HG02885 (cell line): ENCODE data around the gene FMOD.

ENCODE experiments used
- ATAC-seq: cut with Tn5 transposase; IDR thresholded peaks from one replicate; pipeline ENCODE4 v1.9.1; 2021; ENCODE audit warnings: mild to moderate bottlenecking; ENCODE audit not compliant: unreplicated experiment, poor library complexity

FMOD gene

DNA sequence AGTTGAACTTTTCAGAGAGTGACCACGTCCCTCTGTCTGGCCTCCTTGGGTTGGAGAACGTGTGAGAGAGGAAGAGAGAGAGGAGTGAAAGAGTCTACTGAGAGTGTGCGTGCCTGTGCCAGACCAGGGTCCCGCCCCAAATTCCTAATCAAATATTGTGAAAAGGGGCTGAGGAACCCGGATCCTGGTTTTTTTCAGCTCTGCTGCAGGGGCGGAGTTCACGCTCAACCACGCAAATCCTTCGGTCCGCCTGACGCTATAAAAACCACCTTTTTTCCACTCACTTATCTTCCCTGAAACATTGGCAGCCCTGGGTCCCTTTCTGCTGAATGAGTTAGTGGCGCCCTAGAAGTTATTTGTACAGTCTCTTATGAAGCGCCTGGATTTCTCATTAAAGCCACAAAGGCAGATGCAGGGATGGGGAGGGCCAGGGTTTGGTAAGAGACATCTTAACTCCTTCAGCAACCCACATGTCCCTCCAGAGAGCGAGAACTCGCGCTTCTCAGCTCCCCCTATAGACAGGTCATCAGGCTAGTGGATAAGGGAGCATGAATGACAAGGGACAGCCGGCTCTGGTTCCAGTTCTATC lies at the start of gene FMOD:
Gene FMOD, minus strand, starts transcription at position 86 of the 589 bp plus-strand sequence. CDS start 2,852 bp downstream, outside the sequence.
- no peak for ATAC-seq

DNA sequence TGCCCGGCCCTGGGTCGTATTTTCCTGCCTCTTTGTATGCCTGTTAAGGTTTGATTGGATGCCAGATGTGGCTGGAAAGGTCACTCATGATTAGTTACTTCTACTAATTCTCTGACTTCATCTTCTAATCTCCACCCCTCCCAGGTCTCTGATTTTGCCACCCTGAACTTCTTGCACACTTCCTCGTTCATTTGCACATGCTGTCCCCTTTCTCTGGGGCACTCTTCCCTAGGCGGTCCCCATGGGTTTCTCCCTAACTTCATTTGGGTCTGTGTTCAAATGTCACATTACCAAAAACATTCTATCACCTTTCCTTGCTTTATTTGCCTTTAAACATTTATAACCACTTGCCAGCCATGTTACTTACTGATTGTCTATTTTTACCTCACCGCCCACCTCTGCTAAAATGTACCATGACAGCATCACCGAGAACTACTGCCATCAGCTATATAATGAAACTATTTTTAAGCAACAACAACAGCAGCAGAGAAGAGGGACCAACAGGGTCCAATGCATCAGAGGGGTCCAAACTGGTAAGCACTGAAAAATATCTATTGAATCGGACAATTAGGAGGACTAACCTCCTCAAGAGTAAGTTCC lies 45.8 kb upstream of the FMOD start:
- no peak for ATAC-seq

DNA sequence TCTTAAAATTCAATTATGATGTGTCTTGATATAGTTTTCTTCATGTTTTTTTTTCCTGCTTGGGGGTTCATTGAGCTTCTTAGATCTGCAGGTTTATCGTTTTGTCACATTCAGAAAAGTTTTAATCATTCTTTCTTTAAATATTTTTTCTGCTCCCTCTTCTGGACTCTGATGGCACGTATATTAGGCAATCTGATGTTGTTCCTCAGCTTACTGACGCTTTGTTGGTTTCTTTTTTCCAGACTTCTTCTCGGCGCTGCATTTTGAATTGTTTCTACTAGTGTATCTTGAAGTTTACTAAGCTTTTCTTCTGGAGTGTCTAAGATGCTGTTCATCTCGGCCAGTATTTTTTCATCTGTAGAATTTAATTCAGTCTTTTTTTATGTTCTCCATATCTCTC lies 44.8 kb upstream of the FMOD start:
- ATAC-seq: no peak

DNA sequence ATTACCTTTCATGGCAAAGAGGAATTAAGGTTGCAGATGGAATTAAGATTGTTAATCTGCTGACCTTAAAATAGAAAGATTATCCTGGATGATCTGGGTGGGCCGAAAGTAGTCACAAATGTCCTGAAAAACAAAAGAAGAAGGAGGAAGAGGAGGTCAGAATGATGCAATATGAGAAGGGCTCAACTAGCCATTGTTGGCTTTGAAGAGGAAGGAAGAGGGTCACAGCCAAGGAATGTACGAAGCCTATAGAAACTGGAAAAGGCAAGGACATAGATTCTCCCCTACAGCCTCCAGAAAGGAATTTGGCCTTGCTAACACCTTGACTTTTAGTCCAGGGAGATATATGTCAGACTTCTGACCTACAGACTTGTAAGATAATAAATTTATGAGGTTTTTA lies 39.4 kb upstream of the FMOD start:
- no peak for ATAC-seq

DNA sequence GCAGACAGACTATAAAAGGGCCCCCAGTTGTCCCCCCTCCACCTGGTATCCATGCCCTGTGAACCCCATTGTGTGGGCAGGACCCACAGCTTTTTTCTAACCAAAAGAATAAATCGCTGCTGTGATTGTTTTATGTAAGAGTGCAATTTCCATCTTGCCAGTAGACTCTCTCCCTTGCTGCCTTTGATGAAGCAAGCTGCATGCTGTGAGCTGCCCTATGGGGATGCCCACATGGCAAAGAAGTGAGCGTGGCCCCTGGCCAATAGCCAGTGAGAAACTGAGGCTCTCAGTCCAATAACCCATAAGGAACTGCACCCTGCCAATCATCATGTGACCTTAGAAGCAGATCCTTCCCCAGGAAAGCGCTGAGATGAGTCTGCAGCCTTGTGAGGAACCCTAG lies 37.8 kb upstream of the FMOD start:
- no peak for ATAC-seq

DNA sequence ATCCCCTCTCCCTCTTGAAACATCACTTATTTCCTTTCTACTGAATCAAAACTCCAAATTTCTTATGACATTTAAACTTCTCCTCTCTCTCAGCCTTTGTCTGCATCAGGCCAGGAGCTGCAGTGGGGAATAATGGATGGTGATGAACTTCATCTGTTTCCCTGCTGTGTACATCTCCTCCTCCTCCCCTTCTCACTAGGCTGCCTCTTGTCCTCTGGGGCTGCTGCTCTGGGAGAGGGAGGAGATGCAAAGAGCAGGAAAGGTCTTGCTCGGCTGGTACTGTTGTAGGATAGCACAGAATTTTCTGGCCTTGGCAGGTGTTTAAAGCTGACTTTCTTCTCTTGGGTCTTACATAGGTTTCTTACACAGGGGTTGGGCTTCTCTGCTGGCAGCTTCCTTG lies 31.1 kb upstream of the FMOD start:
- ATAC-seq: no peak

DNA sequence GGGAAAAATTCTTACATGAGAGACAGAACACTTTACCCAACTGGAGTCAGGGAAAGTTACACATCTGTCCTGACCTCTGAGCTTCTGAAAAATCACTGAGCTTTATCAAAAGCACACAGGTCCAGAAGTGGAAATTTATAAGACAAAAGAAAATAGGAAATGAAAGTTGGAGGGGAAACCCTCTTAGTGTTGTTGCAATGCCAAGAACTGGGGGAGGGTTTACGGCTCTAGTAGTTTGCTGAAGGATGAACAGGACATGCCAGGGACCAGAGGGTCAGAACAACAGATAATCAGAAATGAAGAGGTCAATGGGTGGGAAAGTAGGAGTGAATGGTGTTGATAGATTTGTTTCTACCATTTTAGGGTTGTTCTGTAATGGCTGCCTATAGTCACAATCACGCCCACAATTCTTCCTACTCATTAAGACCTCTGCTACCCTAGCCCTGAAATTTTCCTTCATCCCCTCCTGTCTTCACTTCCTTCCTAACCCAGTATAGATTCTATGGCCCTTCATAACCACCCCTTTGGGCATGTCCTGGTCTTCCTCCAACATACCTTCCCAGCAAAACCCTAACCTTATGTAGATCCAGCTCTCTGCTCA lies 30.3 kb upstream of the FMOD start:
- peak; percentile 50 for ATAC-seq

DNA sequence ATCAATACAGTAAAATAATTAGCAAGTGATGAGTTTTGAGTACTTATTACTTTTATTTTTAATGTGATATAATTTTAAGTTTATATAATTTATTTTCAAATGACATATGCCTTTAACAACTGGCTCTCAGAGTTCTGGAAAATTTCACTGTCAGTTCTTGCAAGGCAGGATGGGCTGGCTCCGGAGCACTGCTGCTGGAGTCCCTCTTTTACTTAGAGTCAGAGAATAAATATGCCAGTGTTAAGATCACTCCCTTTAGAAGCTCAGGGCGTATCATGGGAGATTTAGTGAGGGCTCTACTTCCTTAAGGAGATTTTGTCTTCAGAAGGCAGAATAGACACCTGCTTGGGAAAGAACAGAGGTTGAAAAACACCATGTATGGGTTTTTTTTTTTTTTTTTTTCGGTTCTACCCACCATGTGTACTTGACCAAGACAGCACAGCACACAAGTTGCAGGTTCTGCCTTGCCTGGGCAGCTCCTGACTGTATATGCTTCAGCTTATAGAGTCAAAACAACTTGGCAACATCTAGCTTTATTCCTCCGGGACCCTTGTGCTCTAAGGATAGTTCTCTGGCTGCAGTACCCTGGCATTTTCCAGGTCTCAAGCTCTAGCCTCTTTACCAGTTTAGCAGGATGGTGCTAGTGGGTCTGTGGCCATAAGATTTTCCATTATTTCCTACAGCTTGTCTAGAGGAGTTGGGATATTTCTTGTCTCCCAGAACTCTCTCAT lies 29.7 kb upstream of the FMOD start:
- peak; percentile 41 for ATAC-seq

DNA sequence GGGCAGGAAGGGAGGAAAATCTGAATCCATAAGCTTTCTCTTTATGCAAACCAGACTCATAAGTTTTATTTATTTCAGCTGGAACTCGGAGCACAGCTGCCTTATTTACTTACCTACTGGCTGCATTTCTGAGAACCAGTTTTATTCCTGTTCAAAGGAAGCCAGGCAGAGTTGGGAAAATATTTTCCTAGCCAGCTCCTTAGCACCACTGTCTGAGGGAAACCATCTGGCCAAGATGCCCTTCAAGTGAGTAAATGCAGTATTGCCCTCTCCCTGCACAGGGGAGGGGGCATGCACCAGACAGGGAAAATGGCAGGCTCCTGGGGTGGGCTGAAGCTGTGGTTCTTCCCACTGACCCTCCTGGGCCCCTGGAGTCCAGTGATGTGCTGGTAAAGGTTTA lies 28.9 kb upstream of the FMOD start:
- ATAC-seq: no peak

DNA sequence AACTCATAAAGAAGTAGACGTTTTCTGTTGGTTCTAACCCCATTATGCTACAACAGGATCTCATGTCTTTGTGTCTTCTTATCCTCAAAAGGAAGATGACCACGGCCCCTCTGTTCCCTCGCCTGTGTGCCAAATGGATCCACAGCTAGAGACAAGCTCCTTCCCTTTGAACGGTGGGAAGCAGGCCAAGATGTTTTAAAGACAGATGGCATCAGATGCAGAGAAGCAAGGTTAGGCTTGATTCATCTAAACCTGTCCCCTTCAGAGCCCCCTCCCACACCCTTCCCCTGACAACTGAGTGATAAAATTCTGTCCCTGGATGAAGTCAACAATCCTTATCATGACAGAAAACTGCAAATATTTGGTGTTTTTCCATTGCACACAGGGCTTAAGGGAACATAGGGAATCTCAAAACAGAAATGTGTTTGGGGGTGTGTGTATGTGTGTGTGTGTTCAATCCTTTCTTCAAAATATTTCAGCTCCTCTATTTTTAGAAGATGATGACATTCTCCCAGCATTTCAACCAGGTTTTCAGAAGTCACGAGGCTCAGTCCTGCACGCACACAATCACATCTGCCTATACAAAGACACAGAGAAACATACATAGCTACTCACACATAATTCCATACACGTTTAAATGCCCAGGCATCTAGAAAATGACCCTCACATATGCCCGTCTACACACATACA lies 27.8 kb upstream of the FMOD start:
- no peak for ATAC-seq

DNA sequence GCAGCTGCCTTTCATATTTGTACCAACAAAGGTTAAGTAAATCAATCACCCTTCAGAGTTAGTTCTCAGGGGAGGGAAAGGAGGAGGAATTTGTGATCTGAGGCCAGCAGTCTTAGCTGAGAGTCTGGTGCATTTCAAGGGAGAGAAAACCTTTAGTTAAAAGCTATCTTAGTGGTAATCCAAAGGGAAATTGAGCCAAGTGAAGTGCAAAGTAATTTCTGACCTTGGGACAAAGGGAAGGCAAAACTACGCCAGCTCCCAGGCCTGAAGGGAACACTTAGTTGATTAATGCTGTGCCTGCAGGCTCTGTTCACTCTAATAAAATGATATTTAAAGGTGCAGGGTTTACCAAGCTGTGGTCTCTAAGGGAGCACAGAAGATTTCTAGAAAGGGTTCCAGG lies 23.1 kb upstream of the FMOD start:
- ATAC-seq: no peak

DNA sequence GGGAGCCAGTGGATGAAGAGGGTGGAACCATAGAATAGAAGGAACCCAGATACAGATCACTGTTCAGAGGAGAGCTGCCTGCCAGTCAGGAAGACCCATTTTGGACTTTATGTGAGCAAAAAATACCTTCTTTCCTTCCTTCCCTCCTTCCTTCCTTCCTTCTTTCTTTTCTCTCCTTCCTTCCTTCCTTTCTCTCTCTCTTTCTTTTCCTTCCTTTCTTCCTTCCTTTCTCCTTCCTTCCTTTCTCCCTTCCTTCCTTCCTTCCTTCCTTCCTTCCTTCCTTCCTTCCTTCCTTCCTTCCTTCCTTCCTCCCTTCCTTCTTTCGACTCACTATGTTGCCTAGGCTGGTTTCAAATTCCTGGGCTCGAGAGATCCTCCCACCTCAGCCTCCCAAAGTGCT lies 22.1 kb upstream of the FMOD start:
- no peak for ATAC-seq

DNA sequence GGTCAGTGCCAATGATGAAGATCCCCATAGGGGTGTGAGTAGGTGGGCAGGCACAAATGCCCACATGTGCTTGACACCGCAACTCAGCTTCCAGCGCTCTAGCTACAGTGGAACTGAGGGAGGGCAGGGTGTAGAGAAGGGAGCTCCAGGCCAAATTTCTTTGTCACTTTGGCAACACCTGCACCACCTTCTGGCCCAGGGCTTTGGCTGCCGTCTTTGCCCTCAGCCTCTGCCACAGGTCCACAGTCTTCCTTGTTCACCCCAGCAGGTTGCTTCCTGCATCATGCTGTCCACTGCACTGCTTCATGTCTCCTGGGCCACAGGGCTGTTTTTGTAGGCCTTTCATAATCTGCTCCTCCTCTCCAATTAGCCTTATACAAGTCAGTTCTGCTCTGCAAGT lies 20.4 kb upstream of the FMOD start:
- ATAC-seq: no peak

DNA sequence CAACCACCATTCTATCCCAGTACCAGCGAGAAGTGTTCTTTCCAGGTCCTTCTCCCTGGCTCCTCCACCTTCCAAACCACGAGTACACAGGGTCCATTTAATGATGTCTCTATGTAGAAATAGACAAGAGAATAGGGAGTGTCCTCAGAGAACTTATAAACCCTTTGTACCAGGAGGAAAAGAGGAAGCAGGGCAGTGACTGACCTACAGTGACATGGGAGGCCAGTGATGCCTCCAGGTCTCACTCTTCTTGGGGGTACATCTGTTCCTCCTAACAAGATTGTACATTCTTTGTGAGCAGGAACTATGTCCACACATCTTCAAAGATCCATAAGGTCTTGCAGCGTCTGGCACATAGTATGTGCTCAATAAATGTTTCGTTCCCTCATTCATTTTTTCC lies 18.7 kb upstream of the FMOD start:
- ATAC-seq: no peak

DNA sequence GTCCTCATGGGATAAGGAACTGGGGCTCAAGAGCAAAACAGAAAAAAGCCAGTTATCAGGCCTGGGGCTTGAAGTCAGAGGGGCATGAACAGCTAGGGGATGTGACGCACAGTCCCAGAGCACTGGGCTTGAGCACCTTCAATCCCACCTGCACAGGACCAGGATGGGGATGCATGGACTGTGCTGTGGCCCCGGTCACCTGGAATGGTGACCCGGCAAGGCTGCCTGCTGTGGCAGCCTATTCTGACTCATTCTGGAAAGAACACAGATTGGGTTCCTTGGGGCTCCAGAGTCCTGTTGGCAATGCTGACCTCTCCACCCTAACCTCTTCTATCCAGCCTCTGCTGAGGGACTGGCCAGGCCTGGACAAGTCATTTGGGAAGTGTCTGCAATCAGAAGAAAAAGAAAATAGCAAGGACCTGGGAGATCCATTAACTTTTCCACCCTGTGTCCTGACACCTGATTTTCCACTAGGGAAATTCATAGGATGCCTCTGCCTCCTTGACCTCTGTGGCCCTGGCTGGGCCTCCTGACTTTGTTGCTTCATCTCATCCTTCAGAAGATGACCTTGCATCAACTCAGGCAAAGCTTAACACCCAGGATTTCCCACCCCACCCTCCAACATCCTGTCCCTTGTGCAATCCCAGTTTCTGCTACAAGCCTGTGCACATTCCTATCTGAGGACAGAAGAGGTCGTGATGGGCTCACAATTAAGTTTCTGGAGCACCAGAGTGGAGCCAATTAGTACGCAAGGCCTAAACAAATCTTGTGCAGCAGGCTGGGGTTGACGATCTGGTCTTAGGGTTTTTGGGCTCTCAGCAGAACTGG lies 17.9 kb upstream of the FMOD start:
- ATAC-seq: no peak

DNA sequence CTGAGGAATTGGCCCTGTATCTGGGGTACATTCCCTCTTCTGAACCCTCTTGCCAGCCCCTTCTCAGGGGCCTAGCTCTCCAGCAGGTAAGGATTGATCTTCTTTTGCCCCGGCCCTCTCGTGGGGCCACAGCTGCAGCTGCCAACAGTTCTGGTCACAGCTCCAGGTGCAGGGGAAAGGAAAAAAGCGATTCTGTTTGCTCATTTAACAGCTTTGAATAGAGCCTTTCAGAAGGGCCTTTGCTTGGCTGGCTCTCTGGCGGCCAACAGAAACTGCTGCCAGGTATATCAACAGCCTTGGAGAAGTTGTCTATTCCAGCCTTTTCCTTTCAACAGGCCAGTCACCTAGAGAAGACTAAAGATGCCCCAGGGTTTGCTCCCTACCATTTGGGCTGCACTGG lies 16.1 kb upstream of the FMOD start:
- no peak for ATAC-seq

DNA sequence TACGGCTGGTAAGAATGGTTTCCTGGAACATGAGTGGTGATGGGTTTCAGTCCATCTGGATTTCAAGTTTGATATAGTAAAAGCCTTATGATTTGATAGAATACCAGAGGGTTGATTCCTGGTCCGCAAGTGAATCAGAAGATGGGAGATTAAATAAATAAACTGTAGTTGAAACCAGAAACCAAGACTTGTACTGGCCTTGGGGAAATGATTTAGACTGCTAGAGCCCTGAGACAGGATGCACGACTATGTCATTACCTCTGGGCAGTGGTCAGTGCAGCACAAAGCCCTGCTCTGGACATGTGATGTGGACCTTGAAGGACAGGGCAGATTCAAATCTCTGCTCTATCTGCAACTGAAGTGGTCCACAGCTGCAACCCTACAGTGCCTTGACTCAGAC lies 15.6 kb upstream of the FMOD start:
- no peak for ATAC-seq

DNA sequence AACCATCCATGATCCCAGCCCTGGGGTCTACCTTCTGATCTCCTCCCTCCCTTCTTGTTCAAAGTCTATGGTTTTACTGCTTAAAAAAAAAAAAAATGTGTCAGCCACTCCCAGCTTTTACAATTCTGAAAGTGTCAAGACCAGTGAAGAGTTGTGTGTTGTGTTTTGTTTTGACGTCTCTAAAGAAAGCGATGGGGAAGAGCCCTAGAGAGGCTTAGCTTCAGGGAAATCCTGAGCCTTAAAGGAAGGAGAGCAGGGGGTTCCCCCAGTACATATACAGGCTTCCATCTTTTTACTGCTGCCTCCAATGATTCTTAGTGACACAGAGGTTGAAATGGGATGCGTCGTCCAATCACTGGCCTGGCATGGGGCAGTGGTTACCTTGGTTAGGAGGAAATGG lies 13.9 kb upstream of the FMOD start:
- ATAC-seq: no peak

DNA sequence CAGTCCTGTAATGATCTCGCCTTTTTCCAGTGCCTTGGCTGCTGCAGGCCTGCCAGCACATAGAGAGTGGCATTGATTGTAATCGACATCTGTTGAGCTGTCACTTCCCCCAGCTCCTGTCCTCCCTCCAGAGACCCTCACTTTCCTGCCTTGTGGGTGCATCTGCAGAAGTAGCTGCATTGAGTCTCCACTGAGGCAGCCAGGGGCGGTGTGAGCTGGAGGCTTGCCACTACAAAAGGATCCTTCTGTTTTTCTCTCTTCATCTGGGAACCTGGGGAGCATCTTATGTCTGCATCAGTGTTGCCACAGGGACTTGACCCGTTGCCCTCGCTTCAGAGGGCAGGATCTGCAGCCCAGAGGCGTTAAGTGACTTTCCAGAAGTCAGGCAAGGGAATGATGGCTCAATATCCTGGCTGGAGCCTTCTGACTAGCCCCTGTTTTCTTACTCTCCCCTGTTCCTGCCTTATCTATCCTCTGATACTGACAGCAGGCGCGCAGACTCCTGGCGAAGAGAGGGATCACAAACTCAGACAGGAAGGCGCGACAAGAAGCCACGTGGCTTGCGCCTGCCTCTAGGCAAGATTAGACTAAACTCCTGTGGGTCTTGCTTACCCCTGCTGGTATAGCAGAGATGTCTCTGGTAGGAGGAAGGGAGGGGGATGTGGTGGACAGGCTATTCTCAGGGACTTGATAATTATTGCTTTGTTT lies 13.3 kb upstream of the FMOD start:
- no peak for ATAC-seq

DNA sequence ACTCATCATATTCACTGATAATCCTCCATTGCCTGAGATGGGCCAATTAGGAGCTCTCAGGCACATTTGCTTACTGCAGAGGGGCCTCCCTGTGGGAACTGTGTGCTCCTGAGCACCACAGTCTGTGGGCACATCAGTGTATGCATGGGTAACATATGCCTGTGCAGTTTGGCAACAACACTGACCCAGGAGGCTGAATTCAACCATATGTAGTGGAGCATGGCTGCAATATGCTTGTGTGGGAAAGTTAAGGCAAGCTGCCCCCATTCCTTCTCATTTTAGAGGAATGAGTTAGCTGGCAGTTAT lies 11.8 kb upstream of the FMOD start:
- ATAC-seq: no peak
